Stomach (tissue), 19 donors: ENCODE results near the gene WDR5. TPM values are rescaled to one million over a fixed set of nuclear protein-coding genes. Genes with fewer than 3 reads are reported as not detected.
A peak's percentile ranks its signal among the peaks of the same experiment; 100 is the strongest.

Experiments
- DNase-seq, 2 donors: peaks; one replicate each; pipeline versions ENCODE4 v3.0.0 to v3.0.0-alpha.2; 2013 to 2019
- H3K27ac ChIP-seq, 5 donors: fragments of 200-600 bp in 4 of 5; sonication (generic) in 4 of 5; one replicate each; pipeline ENCODE4 v1.5.1; 2013 to 2019; ENCODE audit warnings: mild to moderate bottlenecking in 1 of 5, moderate library complexity in 1 of 5
- H3K27me3 ChIP-seq, 3 donors: fragments of 200-600 bp; sonication (generic); one replicate each; pipeline ENCODE4 v1.5.1; 2017 to 2019; ENCODE audit warnings: mixed run types in 1 of 3
- H3K36me3 ChIP-seq, 4 donors: fragments of 200-600 bp; sonication (generic); 1 replicate in 3 of 4; 2 replicates in 1 of 4; pipeline ENCODE4 v1.5.1; 2016 to 2019
- H3K4me1 ChIP-seq, 4 donors: fragments of 200-600 bp; sonication (generic); one replicate each; pipeline ENCODE4 v1.5.1; 2016 to 2019
- H3K4me3 ChIP-seq, 4 donors: fragments of 200-600 bp; sonication (generic) in 3 of 4; one replicate each; pipeline ENCODE4 v1.5.1; 2016 to 2019; ENCODE audit warnings: mild to moderate bottlenecking in 1 of 4
- H3K9me3 ChIP-seq, 4 donors: fragments of 200-600 bp; sonication (generic); one replicate each; pipeline ENCODE4 v1.5.1; 2016 to 2019
- CTCF ChIP-seq, 7 experiments: fragments of 450-650 bp in 4 of 7; fragments of 200-600 bp in 3 of 7; sonication (generic) in 3 of 7; IDR thresholded peaks; one replicate each; pipeline ENCODE4 v1.5.1; 2016 to 2019; ENCODE audit warnings: antibody characterized with exemption in 7 of 7, control low read depth in 2 of 7, mild to moderate bottlenecking in 1 of 7
- EP300 ChIP-seq: sonication (generic); formaldehyde crosslinking; IDR thresholded peaks from one replicate; pipeline ENCODE4 v1.6.1; 2017; ENCODE audit warnings: antibody characterized with exemption
- POLR2A ChIP-seq, 4 donors: fragments of 450-650 bp; IDR thresholded peaks; one replicate each; pipeline ENCODE4 v1.6.1; 2016; ENCODE audit warnings: antibody characterized with exemption in 4 of 4, control low read depth in 2 of 4, mild to moderate bottlenecking in 1 of 4, moderate library complexity in 1 of 4
- POLR2AphosphoS5 ChIP-seq, 3 donors: sonication (generic); formaldehyde crosslinking; IDR thresholded peaks; one replicate each; pipeline ENCODE4 v1.6.1; 2016; ENCODE audit warnings: antibody characterized with exemption in 3 of 3
- WGBS, 5 donors: extraction: QIAGEN DNeasy Blood & Tissue Kit in 3 of 5; methylation state at CpG; one replicate each; pipeline versions ENCODE4 v1.1.5 to v1.1.7; 2013 to 2018; 5-methylcytosine and 5-hydroxymethylcytosine counted together
- intact Hi-C: fragments of 100-400 bp; cut with DNase I; formaldehyde crosslinking; loops from one replicate; pipeline ENCODE4 v1.15.1; 2023; ENCODE audit warnings: low total_unique reads
- long read RNA-seq, 10 donors: transcript quantifications; one replicate each; lab custom pipeline, GENCODE V29; 2026
- polyA plus RNA-seq, 3 donors: library from polyadenylated mRNA; stranded (reverse); fragments of 200-250 nt; gene quantifications; one replicate each; pipeline ENCODE4 v1.2.3, GENCODE V29; 2013
- total RNA-seq, 5 donors: library from RNA; depleted of rRNA; stranded (reverse); fragments of >200 nt; gene quantifications; one replicate each; pipeline versions ENCODE4 v1.1.0 to v1.2.3, GENCODE V29; 2014 to 2016
- donor health status: healthy with polysubstance abuse.
- donor health status: Bipolar disorder and iron deficiency.
- donor health status: healthy.

The WDR5 gene
- total RNA-seq (10 to 100 TPM in 3 of 5 donors, 1 to 10 TPM in 2; 2.3 to 20.0 (median 13.6) TPM), polyA plus RNA-seq (10 to 100 TPM; 12.4 to 22.3 (median 18.4) TPM)
- long read RNA-seq, donor 1, partial matches to known transcripts: 0 of 4 reads
- long read RNA-seq, donor 1, other reads (novel, unspliced or antisense): 0 of 4 reads
- long read RNA-seq, donor 2, partial matches to known transcripts: 0 of 2 reads
- long read RNA-seq, donor 2, other reads (novel, unspliced or antisense): 0 of 2 reads
- long read RNA-seq, donor 3, partial matches to known transcripts: 23 of 25 reads
- long read RNA-seq, donor 3, other reads (novel, unspliced or antisense): 0 of 25 reads
- long read RNA-seq, donor 4: 0 reads
- long read RNA-seq, donor 5, transcript WDR5-201 (14 exons, 3,151 nt): major isoform, 5 of 25 reads
- long read RNA-seq, donor 5, partial matches to known transcripts: 20 of 25 reads
- long read RNA-seq, donor 5, other reads (novel, unspliced or antisense): 0 of 25 reads
- long read RNA-seq, donor 6, transcript WDR5-201 (14 exons, 3,151 nt): major isoform, 12 of 12 reads
- long read RNA-seq, donor 6, partial matches to known transcripts: 0 of 12 reads
- long read RNA-seq, donor 6, other reads (novel, unspliced or antisense): 0 of 12 reads
- long read RNA-seq, donor 7, transcript WDR5-201 (14 exons, 3,151 nt): major isoform, 10 of 10 reads
- long read RNA-seq, donor 7, partial matches to known transcripts: 0 of 10 reads
- long read RNA-seq, donor 7, other reads (novel, unspliced or antisense): 0 of 10 reads
- long read RNA-seq, donor 8, transcript WDR5-201 (14 exons, 3,151 nt): major isoform, 12 of 41 reads
- long read RNA-seq, donor 8, partial matches to known transcripts: 29 of 41 reads
- long read RNA-seq, donor 8, other reads (novel, unspliced or antisense): 0 of 41 reads
- long read RNA-seq, donor 9, partial matches to known transcripts: 0 of 4 reads
- long read RNA-seq, donor 9, other reads (novel, unspliced or antisense): 0 of 4 reads
- long read RNA-seq, donor 10, partial matches to known transcripts: 0 of 1 reads
- long read RNA-seq, donor 10, other reads (novel, unspliced or antisense): 0 of 1 reads

GRCh38 chr9:134135343-134136117, at the start of gene WDR5:
Gene WDR5 (plus strand): TSS chr9:134136082. CDS start chr9:134139878, 3,796 bp downstream.
- intact Hi-C loops: no loop called here
- Histone ChIP-seq H3K4me1 (peaks cover 40 to 70% (median 65%) of the 10 kb centered on the region in 4 donors), H3K36me3 (peaks cover 8 to 10% (median 10%) of the 10 kb centered on the region in 4 donors), H3K27me3 (no peaks in the 10 kb centered on the region), H3K27ac (peak within 1 kb of the TSS; percentile 92 to 98 (median 95)), H3K9me3 (no peaks in the 10 kb centered on the region), H3K4me3 (peak within 1 kb of the TSS; percentile 85 to 99 (median 96))
- 0 to 1% (median 1%) methylated on average over 30 to 81 of the region's 81 CpGs for WGBS, 5 donors
- TF ChIP-seq POLR2AphosphoS5 (IDR thresholded peaks at IDR 0.05) (peak in 2 of 3 donors; percentile 16 to 74), EP300 (no peak), POLR2A (IDR thresholded peaks at IDR 0.05) (no peak), CTCF (IDR thresholded peaks at IDR 0.05) (peak in 1 of 7 experiments; percentile 12)
- DNase-seq: peak; percentile 93 to 97

GRCh38 chr9:134088063-134088725, 47.7 kb upstream of the WDR5 start:
- H3K9me3 ChIP-seq: peaks cover 0 to 20% (median 13%) of the 10 kb centered on the region in 4 donors
- no peak overlapping the region for H3K27ac ChIP-seq
- intact Hi-C loops: no loop called here
- TF ChIP-seq POLR2A (IDR thresholded peaks at IDR 0.05) (no peak), EP300 (no peak), POLR2AphosphoS5 (IDR thresholded peaks at IDR 0.05) (no peak), CTCF (IDR thresholded peaks at IDR 0.05) (no peak)
- H3K4me1 ChIP-seq: no peaks in the 10 kb centered on the region
- no peak overlapping the region for H3K4me3 ChIP-seq
- 63 to 76% (median 70%) methylated on average over 14 of the region's 14 CpGs for WGBS, 5 donors
- DNase-seq: peak in 1 of 2 donors; percentile 31
- H3K27me3 ChIP-seq: no peaks in the 10 kb centered on the region
- H3K36me3 ChIP-seq: no peaks in the 10 kb centered on the region

- intact Hi-C loops: loop anchor here (10.0 kb wide), 1 partner anchor 305 kb away; no protein-coding TSS in a partner anchor
- Histone ChIP-seq H3K27me3 (no peaks in the 10 kb centered on the region), H3K4me3 (no peak overlapping the region), H3K36me3 (no peaks in the 10 kb centered on the region), H3K27ac (no peak overlapping the region), H3K4me1 (no peaks in the 10 kb centered on the region), H3K9me3 (peaks cover 0 to 20% (median 13%) of the 10 kb centered on the region in 4 donors)
- 68 to 80% (median 78%) methylated on average over 4 of the region's 4 CpGs for WGBS, 5 donors
- DNase-seq: no peak
- TF ChIP-seq POLR2A (IDR thresholded peaks at IDR 0.05) (no peak), POLR2AphosphoS5 (IDR thresholded peaks at IDR 0.05) (no peak), EP300 (no peak), CTCF (IDR thresholded peaks at IDR 0.05) (no peak)
These were observed 45.9 kb upstream of the WDR5 start for GRCh38 chr9:134089972-134090371.
